ENCODE data around the gene RAB24.
A peak's percentile ranks its signal among the peaks of the same experiment; 100 is the strongest.

DNA sequence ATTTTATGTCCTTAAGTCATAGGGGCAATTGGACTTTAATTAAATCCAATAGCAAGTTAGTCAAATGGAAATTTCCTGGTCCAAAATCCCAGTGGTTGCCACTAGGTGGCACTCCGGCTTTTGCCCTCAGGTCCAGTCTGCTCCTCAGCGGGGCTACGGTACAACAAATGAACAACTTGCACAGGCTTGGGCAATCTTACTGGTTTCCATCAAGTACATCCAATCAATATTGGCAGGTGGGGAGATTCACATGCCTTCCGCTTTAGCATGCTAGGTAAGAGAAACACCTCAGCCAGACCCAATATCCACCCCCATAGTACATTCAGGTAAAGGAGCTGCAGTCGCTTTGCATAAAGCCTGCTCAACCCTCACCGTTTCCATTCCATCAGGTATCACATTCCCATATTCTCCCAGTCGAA, 14.4 kb upstream of the RAB24 start:
- TF ChIP-seq EP300 (conservative IDR thresholded peaks at IDR 0.05; ENCODE audit: poor library complexity, severe bottlenecking) (no peak), POLR2AphosphoS5 (IDR thresholded peaks at IDR 0.05) (no peak), EZH2 (IDR thresholded peaks at IDR 0.05; ENCODE audit: borderline replicate concordance, insufficient read depth, low read length, poor library complexity, severe bottlenecking) (no peak)
- TF ChIP-seq, protein P1, sequence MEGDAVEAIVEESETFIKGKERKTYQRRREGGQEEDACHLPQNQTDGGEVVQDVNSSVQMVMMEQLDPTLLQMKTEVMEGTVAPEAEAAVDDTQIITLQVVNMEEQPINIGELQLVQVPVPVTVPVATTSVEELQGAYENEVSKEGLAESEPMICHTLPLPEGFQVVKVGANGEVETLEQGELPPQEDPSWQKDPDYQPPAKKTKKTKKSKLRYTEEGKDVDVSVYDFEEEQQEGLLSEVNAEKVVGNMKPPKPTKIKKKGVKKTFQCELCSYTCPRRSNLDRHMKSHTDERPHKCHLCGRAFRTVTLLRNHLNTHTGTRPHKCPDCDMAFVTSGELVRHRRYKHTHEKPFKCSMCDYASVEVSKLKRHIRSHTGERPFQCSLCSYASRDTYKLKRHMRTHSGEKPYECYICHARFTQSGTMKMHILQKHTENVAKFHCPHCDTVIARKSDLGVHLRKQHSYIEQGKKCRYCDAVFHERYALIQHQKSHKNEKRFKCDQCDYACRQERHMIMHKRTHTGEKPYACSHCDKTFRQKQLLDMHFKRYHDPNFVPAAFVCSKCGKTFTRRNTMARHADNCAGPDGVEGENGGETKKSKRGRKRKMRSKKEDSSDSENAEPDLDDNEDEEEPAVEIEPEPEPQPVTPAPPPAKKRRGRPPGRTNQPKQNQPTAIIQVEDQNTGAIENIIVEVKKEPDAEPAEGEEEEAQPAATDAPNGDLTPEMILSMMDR (IDR thresholded peaks at IDR 0.05; ENCODE audit: poor library complexity, severe bottlenecking) = peak; percentile 84

Measured in neural cell (in vitro differentiated cells).